HCT116 (cell line): ENCODE results near the gene MMS19.

Source experiments
- ATF3 ChIP-seq: IDR thresholded peaks from 2 replicates; pipeline ENCODE4 v1.6.1; 2012
- CEBPB ChIP-seq: IDR thresholded peaks from 2 replicates; pipeline ENCODE4 v1.6.1; 2012; ENCODE audit warnings: low read depth
- CTCF ChIP-seq, 3 experiments: fragments of 200-600 bp in 1 of 3; sonication (generic) in 1 of 3; IDR thresholded peaks in 2 of 3; conservative IDR thresholded peaks in 1 of 3; 2 replicates each; pipeline ENCODE4 v1.5.1; 2012 to 2017; ENCODE audit warnings: low read depth in 2 of 3, low read length in 2 of 3, antibody characterized with exemption in 1 of 3, borderline replicate concordance in 1 of 3, control low read depth in 1 of 3, mild to moderate bottlenecking in 1 of 3, mixed read lengths in 1 of 3, mixed run types in 1 of 3, moderate library complexity in 1 of 3; ENCODE audit not compliant: insufficient read depth in 1 of 3
- EZH2 ChIP-seq: fragments of 200-600 bp; sonication (generic); IDR thresholded peaks from 2 replicates; pipeline ENCODE4 v1.6.1; 2017; ENCODE audit warnings: antibody characterized with exemption, mixed run types
- EZH2phosphoT487 ChIP-seq: fragments of 200-600 bp; IDR thresholded peaks from 2 replicates; pipeline ENCODE4 v1.6.1; 2018; ENCODE audit warnings: antibody characterized with exemption, borderline replicate concordance
- FOSL1 ChIP-seq: IDR thresholded peaks from 2 replicates; pipeline ENCODE4 v1.6.1; 2012; ENCODE audit warnings: low read depth
- MAX ChIP-seq: IDR thresholded peaks from 2 replicates; pipeline ENCODE4 v1.6.1; 2012
- POLR2A ChIP-seq: IDR thresholded peaks from 2 replicates; pipeline ENCODE4 v1.7.0; 2011; ENCODE audit warnings: borderline replicate concordance; ENCODE audit not compliant: insufficient read depth, insufficient read length; ENCODE audit errors: extremely low read depth
- POLR2AphosphoS5 ChIP-seq: IDR thresholded peaks from 2 replicates; pipeline ENCODE4 v1.6.1; 2011; ENCODE audit warnings: mild to moderate bottlenecking, low read depth, low read length, moderate library complexity
- REST ChIP-seq: IDR thresholded peaks from 2 replicates; pipeline ENCODE4 v1.6.1; 2012; ENCODE audit warnings: low read depth
- SIN3A ChIP-seq: IDR thresholded peaks from 2 replicates; pipeline ENCODE4 v1.6.1; 2012; ENCODE audit warnings: low read depth
- SP1 ChIP-seq: IDR thresholded peaks from 2 replicates; pipeline ENCODE4 v1.6.1; 2012; ENCODE audit warnings: low read depth
- ZBTB33 ChIP-seq: IDR thresholded peaks from 2 replicates; pipeline ENCODE4 v1.6.1; 2011; ENCODE audit warnings: mild to moderate bottlenecking, low read length, moderate library complexity; ENCODE audit not compliant: insufficient replicate concordance; ENCODE audit errors: extremely low read depth
- ZNF274 ChIP-seq: fragments of 200-500 bp; sonication (Bioruptor generic); IDR thresholded peaks from 2 replicates; pipeline ENCODE4 v1.6.1; 2014; ENCODE audit warnings: mild to moderate bottlenecking, low read depth, low read length, inconsistent platforms

GRCh38 chr10:97483921-97484320 lies 14.3 kb downstream of the MMS19 start:
- TF ChIP-seq CTCF (IDR thresholded peaks at IDR 0.05 in 2 of 3, conservative IDR thresholded peaks at IDR 0.05 in 1 of 3; ENCODE audit: borderline replicate concordance in 1 of 3, insufficient read depth in 1 of 3, low read depth in 2 of 3, low read length in 2 of 3) = no peak
- TF ChIP-seq POLR2A = no peak
- TF ChIP-seq POLR2AphosphoS5 = no peak
- TF ChIP-seq ZBTB33 = no peak
- TF ChIP-seq MAX = no peak
- no peak for TF ChIP-seq SIN3A
- no peak for TF ChIP-seq EZH2
- TF ChIP-seq REST = no peak
- no peak for TF ChIP-seq ZNF274
- TF ChIP-seq EZH2phosphoT487 = no peak
- TF ChIP-seq SP1 = no peak
- TF ChIP-seq CEBPB = no peak
- TF ChIP-seq ATF3 = no peak
- TF ChIP-seq FOSL1 = no peak
